ENCODE results near the gene PAPSS2. TPM values are rescaled to one million over a fixed set of nuclear protein-coding genes. Genes with fewer than 3 reads are reported as not detected.

Gene PAPSS2
- total RNA-seq, 1 experiment from 2014 or later = 14.6 TPM

DNA sequence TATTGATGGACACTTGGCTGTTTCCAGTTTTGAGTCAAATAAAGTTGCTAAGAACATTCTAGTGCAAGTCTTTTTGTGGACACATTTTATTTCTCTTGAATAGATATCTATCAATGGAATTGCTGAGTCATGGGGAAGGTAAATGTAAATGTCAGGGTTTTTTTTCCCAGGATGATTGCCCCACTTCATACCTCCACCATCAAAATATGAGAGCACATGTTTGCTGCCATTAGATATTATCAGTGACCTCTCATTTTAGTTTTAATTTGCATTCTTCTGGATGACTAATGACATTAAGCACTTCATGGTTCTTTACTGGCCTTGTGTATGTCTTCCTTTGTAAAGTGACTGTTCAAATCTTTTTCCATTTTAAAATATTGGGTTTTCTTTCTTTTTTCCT is 45.7 kb downstream of the PAPSS2 start:
- Histone ChIP-seq H3K9ac (ENCODE audit: low read length) (no peak overlapping the region), H3K9me2 (ENCODE audit: insufficient read depth) (no peaks in the 10 kb centered on the region), H3K9me3 (ENCODE audit: control insufficient read depth in 1 of 2, insufficient read depth in 1 of 2, low read depth in 1 of 2, low read length in 2 of 2) (no peaks in the 10 kb centered on the region), H3K4me1 (ENCODE audit: control insufficient read depth in 1 of 2, insufficient read depth in 2 of 2, low read length in 2 of 2) (peaks cover 22 to 33% of the 10 kb centered on the region in 2 experiments), H3K36me3 (ENCODE audit: control insufficient read depth in 1 of 2, insufficient read depth in 2 of 2, low read length in 2 of 2) (no peaks in the 10 kb centered on the region), H4K20me1 (ENCODE audit: insufficient read depth) (no peaks in the 10 kb centered on the region), H2AFZ (ENCODE audit: low read depth, low read length, poor library complexity, severe bottlenecking) (no peak overlapping the region), H3K79me2 (ENCODE audit: insufficient read depth, low read length) (no peaks in the 10 kb centered on the region), H3K4me3 (replicated peaks in 1 of 2; ENCODE audit: low read depth in 1 of 2, low read length in 2 of 2) (no peak overlapping the region), H3K4me2 (ENCODE audit: low read length) (0 out of 2 replicates have a peak overlapping the region, but pooled peaks have one; percentile 0), H3K27ac (ENCODE audit: low read depth, low read length) (no peak overlapping the region), H3K27me3 (ENCODE audit: insufficient read depth, low read length) (no peaks in the 10 kb centered on the region)
- ChIA-PET CTCF (no interaction called here), POLR2A (no interaction called here), RAD21 (ENCODE audit: low non-redundant PET in 1 of 2, low total read pairs in 2 of 2, uncharacterized antibody in 2 of 2, unreplicated experiment in 2 of 2) (no interaction called here)
- no peak for TF ChIP-seq EZH2phosphoT487 (IDR thresholded peaks at IDR 0.05; ENCODE audit: borderline replicate concordance)
- TF ChIP-seq, protein P1, sequence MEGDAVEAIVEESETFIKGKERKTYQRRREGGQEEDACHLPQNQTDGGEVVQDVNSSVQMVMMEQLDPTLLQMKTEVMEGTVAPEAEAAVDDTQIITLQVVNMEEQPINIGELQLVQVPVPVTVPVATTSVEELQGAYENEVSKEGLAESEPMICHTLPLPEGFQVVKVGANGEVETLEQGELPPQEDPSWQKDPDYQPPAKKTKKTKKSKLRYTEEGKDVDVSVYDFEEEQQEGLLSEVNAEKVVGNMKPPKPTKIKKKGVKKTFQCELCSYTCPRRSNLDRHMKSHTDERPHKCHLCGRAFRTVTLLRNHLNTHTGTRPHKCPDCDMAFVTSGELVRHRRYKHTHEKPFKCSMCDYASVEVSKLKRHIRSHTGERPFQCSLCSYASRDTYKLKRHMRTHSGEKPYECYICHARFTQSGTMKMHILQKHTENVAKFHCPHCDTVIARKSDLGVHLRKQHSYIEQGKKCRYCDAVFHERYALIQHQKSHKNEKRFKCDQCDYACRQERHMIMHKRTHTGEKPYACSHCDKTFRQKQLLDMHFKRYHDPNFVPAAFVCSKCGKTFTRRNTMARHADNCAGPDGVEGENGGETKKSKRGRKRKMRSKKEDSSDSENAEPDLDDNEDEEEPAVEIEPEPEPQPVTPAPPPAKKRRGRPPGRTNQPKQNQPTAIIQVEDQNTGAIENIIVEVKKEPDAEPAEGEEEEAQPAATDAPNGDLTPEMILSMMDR (IDR thresholded peaks at IDR 0.05 in 2 of 3, conservative IDR thresholded peaks at IDR 0.05 in 1 of 3; ENCODE audit: borderline replicate concordance in 1 of 3, insufficient read depth in 1 of 3, low read depth in 2 of 3, low read length in 2 of 3) = no peak
- TF ChIP-seq SRF (IDR thresholded peaks at IDR 0.05; ENCODE audit: low read depth) = no peak
- TF ChIP-seq JUND (IDR thresholded peaks at IDR 0.05) = no peak
- intact Hi-C loops (cut with micrococcal nuclease) = no loop called here
- BruUV-seq (replicated peaks) = no TSS peak
- no peak for DNase-seq (ENCODE audit: low read depth, low spot score)
- no peak for ATAC-seq

- no peaks in the 10 kb centered on the region for H3K79me2 ChIP-seq (ENCODE audit: insufficient read depth, low read length)
- no peaks in the 10 kb centered on the region for H4K20me1 ChIP-seq (ENCODE audit: insufficient read depth)
- CTCF ChIA-PET = no interaction called here
- no peak for ATAC-seq
- POLR2A ChIA-PET = no interaction called here
- H3K4me1 ChIP-seq (ENCODE audit: control insufficient read depth in 1 of 2, insufficient read depth in 2 of 2, low read length in 2 of 2) = peaks cover 10 to 21% of the 10 kb centered on the region in 2 experiments
- BruUV-seq (replicated peaks) = no TSS peak
- no peak overlapping the region for H3K27ac ChIP-seq (ENCODE audit: low read depth, low read length)
- DNase-seq (ENCODE audit: low read depth, low spot score) = no peak
- H3K4me3 ChIP-seq (replicated peaks in 1 of 2; ENCODE audit: low read depth in 1 of 2, low read length in 2 of 2) = no peak overlapping the region
- H3K4me2 ChIP-seq (ENCODE audit: low read length) = no peak overlapping the region
- H3K36me3 ChIP-seq (ENCODE audit: control insufficient read depth in 1 of 2, insufficient read depth in 2 of 2, low read length in 2 of 2) = no peaks in the 10 kb centered on the region
- H3K9ac ChIP-seq (ENCODE audit: low read length) = no peak overlapping the region
- H3K9me2 ChIP-seq (ENCODE audit: insufficient read depth) = no peaks in the 10 kb centered on the region
- RAD21 ChIA-PET (ENCODE audit: low non-redundant PET in 1 of 2, low total read pairs in 2 of 2, uncharacterized antibody in 2 of 2, unreplicated experiment in 2 of 2) = no interaction called here
- intact Hi-C loops (cut with micrococcal nuclease) = no loop called here
- no peaks in the 10 kb centered on the region for H3K9me3 ChIP-seq (ENCODE audit: control insufficient read depth in 1 of 2, insufficient read depth in 1 of 2, low read depth in 1 of 2, low read length in 2 of 2)
- no peak overlapping the region for H2AFZ ChIP-seq (ENCODE audit: low read depth, low read length, poor library complexity, severe bottlenecking)
- no peaks in the 10 kb centered on the region for H3K27me3 ChIP-seq (ENCODE audit: insufficient read depth, low read length)
- TF ChIP-seq POLR2AphosphoS5 (IDR thresholded peaks at IDR 0.05; ENCODE audit: low read depth, low read length) = no peak
- TF ChIP-seq, protein P2, sequence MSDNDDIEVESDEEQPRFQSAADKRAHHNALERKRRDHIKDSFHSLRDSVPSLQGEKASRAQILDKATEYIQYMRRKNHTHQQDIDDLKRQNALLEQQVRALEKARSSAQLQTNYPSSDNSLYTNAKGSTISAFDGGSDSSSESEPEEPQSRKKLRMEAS (IDR thresholded peaks at IDR 0.05) = no peak
- TF ChIP-seq SP1 (IDR thresholded peaks at IDR 0.05; ENCODE audit: low read depth) = no peak
- TF ChIP-seq CBX3 (IDR thresholded peaks at IDR 0.05; ENCODE audit: low read depth) = no peak
- TF ChIP-seq ZFX (IDR thresholded peaks at IDR 0.05) = no peak
- no peak for TF ChIP-seq POLR2A (IDR thresholded peaks at IDR 0.05; ENCODE audit: borderline replicate concordance, extremely low read depth, insufficient read depth, insufficient read length)
- no peak for TF ChIP-seq ELF1 (IDR thresholded peaks at IDR 0.05; ENCODE audit: borderline replicate concordance, low read depth)
- no peak for TF ChIP-seq FOSL1 (IDR thresholded peaks at IDR 0.05; ENCODE audit: low read depth)
- TF ChIP-seq TCF7L2 (IDR thresholded peaks at IDR 0.05; ENCODE audit: borderline replicate concordance, extremely low read depth, insufficient read depth, insufficient read length) = no peak
- TF ChIP-seq, protein P3, sequence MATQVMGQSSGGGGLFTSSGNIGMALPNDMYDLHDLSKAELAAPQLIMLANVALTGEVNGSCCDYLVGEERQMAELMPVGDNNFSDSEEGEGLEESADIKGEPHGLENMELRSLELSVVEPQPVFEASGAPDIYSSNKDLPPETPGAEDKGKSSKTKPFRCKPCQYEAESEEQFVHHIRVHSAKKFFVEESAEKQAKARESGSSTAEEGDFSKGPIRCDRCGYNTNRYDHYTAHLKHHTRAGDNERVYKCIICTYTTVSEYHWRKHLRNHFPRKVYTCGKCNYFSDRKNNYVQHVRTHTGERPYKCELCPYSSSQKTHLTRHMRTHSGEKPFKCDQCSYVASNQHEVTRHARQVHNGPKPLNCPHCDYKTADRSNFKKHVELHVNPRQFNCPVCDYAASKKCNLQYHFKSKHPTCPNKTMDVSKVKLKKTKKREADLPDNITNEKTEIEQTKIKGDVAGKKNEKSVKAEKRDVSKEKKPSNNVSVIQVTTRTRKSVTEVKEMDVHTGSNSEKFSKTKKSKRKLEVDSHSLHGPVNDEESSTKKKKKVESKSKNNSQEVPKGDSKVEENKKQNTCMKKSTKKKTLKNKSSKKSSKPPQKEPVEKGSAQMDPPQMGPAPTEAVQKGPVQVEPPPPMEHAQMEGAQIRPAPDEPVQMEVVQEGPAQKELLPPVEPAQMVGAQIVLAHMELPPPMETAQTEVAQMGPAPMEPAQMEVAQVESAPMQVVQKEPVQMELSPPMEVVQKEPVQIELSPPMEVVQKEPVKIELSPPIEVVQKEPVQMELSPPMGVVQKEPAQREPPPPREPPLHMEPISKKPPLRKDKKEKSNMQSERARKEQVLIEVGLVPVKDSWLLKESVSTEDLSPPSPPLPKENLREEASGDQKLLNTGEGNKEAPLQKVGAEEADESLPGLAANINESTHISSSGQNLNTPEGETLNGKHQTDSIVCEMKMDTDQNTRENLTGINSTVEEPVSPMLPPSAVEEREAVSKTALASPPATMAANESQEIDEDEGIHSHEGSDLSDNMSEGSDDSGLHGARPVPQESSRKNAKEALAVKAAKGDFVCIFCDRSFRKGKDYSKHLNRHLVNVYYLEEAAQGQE (IDR thresholded peaks at IDR 0.05; ENCODE audit: low read depth) = no peak
- TF ChIP-seq, protein P1 (IDR thresholded peaks at IDR 0.05 in 2 of 3, conservative IDR thresholded peaks at IDR 0.05 in 1 of 3; ENCODE audit: borderline replicate concordance in 1 of 3, insufficient read depth in 1 of 3, low read depth in 2 of 3, low read length in 2 of 3) = no peak
Observed at GRCh38 chr10:87706731-87707130, 47.1 kb downstream of the PAPSS2 start.
